Measurements from ENCODE around the gene ZNF208.

DNA sequence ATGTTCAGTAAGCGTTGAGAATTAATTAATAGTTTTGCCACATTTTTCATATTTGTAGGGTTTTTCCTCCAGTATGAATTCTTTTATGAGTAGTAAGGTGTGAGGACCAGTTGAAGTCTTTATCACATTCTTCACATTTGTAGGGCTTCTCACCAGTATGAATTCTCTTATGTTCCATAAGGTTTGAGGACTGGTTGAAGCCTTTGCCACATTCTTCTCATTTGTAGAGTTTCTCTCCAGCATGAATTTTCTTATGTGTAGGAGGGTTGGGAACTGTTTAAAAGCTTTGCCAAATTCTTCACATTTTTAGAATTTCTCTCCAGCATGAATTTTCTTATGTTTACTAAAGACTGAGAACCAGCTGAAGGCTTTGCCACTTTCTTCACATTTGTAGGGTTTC, 40.3 kb downstream of the ZNF208 start:
- no peak for TF ChIP-seq POLR2AphosphoS5 (IDR thresholded peaks at IDR 0.05; ENCODE audit: insufficient read depth in 1 of 2, low read depth in 1 of 2)
- TF ChIP-seq, protein P1, sequence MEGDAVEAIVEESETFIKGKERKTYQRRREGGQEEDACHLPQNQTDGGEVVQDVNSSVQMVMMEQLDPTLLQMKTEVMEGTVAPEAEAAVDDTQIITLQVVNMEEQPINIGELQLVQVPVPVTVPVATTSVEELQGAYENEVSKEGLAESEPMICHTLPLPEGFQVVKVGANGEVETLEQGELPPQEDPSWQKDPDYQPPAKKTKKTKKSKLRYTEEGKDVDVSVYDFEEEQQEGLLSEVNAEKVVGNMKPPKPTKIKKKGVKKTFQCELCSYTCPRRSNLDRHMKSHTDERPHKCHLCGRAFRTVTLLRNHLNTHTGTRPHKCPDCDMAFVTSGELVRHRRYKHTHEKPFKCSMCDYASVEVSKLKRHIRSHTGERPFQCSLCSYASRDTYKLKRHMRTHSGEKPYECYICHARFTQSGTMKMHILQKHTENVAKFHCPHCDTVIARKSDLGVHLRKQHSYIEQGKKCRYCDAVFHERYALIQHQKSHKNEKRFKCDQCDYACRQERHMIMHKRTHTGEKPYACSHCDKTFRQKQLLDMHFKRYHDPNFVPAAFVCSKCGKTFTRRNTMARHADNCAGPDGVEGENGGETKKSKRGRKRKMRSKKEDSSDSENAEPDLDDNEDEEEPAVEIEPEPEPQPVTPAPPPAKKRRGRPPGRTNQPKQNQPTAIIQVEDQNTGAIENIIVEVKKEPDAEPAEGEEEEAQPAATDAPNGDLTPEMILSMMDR (IDR thresholded peaks at IDR 0.05): no peak
